Transverse colon (tissue), 4 donors: Measurements from ENCODE around the gene USP9Y. TPM values are rescaled to one million over a fixed set of nuclear protein-coding genes. Genes with fewer than 3 reads are reported as not detected.

Experiments
- DNase-seq: peaks from one replicate; pipeline ENCODE4 v3.0.0-alpha.2; 2019
- H3K27ac ChIP-seq, 4 donors: fragments of 200-600 bp; sonication (generic); 2 replicates each; pipeline ENCODE4 v1.5.1; 2016 to 2018; ENCODE audit warnings: inconsistent platforms in 4 of 4
- H3K27me3 ChIP-seq: fragments of 200-600 bp; sonication (generic); 2 replicates; pipeline ENCODE4 v1.5.1; 2017; ENCODE audit warnings: inconsistent platforms
- H3K36me3 ChIP-seq, 4 donors: fragments of 200-600 bp; sonication (generic); 2 replicates each; pipeline ENCODE4 v1.5.1; 2017 to 2019; ENCODE audit warnings: inconsistent platforms in 4 of 4
- H3K4me1 ChIP-seq, 4 donors: fragments of 200-600 bp; sonication (generic); 2 replicates each; pipeline ENCODE4 v1.5.1; 2017 to 2020; ENCODE audit warnings: inconsistent platforms in 4 of 4
- H3K4me3 ChIP-seq, 4 donors: fragments of 200-600 bp; sonication (generic); 1 replicate in 1 of 4; 2 replicates in 3 of 4; pipeline versions ENCODE4 v1.5.1 to v1.6.1; 2017 to 2019; ENCODE audit warnings: inconsistent platforms in 4 of 4
- H3K9me3 ChIP-seq, 2 donors: fragments of 200-600 bp; sonication (generic); 2 replicates each; pipeline ENCODE4 v1.5.1; 2017 to 2019; ENCODE audit warnings: inconsistent platforms in 2 of 2
- EP300 ChIP-seq: sonication (generic); formaldehyde crosslinking; IDR thresholded peaks from one replicate; pipeline ENCODE4 v1.6.1; 2017; ENCODE audit warnings: antibody characterized with exemption, low read depth
- POLR2A ChIP-seq: fragments of 450-650 bp; IDR thresholded peaks from one replicate; pipeline ENCODE4 v1.6.1; 2016; ENCODE audit warnings: antibody characterized with exemption, mild to moderate bottlenecking, moderate library complexity
- POLR2AphosphoS5 ChIP-seq, 3 donors: sonication (generic); formaldehyde crosslinking; IDR thresholded peaks; one replicate each; pipeline ENCODE4 v1.6.1; 2016; ENCODE audit warnings: antibody characterized with exemption in 3 of 3
- WGBS, 2 donors: methylation state at CpG; one replicate each; pipeline ENCODE4 v1.1.5; 2018; ENCODE audit warnings: low coverage in 1 of 2; 5-methylcytosine and 5-hydroxymethylcytosine counted together
- in situ Hi-C, 4 donors: fragments of 200-750 bp; cut with MboI; loops; one replicate each; pipeline versions ENCODE4 v1.15.0 to v1.15.1; 2017; ENCODE audit warnings: low sequenced_read_pairs in 3 of 4, low pct_ligation_motif_present in 1 of 4, low pct_unique_long_range_greater_than_20kb in 1 of 4
- intact Hi-C: fragments of 100-400 bp; cut with DNase I; formaldehyde crosslinking; loops from one replicate; pipeline ENCODE4 v1.15.1; 2023; ENCODE audit warnings: low total_unique reads
- total RNA-seq, 4 donors: library from RNA; depleted of rRNA; stranded (reverse); fragments of >200 nt; gene quantifications; one replicate each; pipeline ENCODE4 v1.1.0, GENCODE V29; 2016
- TF ChIP-seq, protein P1 (sequence below), 5 experiments: fragments of 200-600 bp in 3 of 5; fragments of 450-650 bp in 2 of 5; sonication (generic) in 3 of 5; IDR thresholded peaks; 1 replicate in 2 of 5; 2 replicates in 3 of 5; pipeline ENCODE4 v1.5.1; 2016 to 2017; ENCODE audit warnings: antibody characterized with exemption in 5 of 5, inconsistent platforms in 3 of 5, mild to moderate bottlenecking in 2 of 5, moderate library complexity in 1 of 5

Gene USP9Y
- total RNA-seq, 4 donors from 2014 or later, result 11.7 to 12.3 TPM; not detected in 2

- TF ChIP-seq EP300 (no peak), POLR2A (no peak), POLR2AphosphoS5 (IDR thresholded peaks at IDR 0.05) (no peak)
- TF ChIP-seq, protein P1, sequence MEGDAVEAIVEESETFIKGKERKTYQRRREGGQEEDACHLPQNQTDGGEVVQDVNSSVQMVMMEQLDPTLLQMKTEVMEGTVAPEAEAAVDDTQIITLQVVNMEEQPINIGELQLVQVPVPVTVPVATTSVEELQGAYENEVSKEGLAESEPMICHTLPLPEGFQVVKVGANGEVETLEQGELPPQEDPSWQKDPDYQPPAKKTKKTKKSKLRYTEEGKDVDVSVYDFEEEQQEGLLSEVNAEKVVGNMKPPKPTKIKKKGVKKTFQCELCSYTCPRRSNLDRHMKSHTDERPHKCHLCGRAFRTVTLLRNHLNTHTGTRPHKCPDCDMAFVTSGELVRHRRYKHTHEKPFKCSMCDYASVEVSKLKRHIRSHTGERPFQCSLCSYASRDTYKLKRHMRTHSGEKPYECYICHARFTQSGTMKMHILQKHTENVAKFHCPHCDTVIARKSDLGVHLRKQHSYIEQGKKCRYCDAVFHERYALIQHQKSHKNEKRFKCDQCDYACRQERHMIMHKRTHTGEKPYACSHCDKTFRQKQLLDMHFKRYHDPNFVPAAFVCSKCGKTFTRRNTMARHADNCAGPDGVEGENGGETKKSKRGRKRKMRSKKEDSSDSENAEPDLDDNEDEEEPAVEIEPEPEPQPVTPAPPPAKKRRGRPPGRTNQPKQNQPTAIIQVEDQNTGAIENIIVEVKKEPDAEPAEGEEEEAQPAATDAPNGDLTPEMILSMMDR (IDR thresholded peaks at IDR 0.05), result no peak
- intact Hi-C loops, result no loop called here
- DNase-seq, result no peak
- in situ Hi-C loops, result no loop called here
- Histone ChIP-seq H3K36me3 (no peaks in the 10 kb centered on the region), H3K4me1 (no peaks in the 10 kb centered on the region), H3K27ac (no peak overlapping the region), H3K4me3 (no peak overlapping the region), H3K27me3 (no peaks in the 10 kb centered on the region), H3K9me3 (no peaks in the 10 kb centered on the region)
- 89% methylated on average over 1 of the region's 6 CpGs; no CpG with 5 or more reads in 1 of the 2 donors for WGBS, 2 donors
These were observed 14.3 kb downstream of the USP9Y start for GRCh38 chrY:12715376-12715775.

- no peaks in the 10 kb centered on the region for H3K27me3 ChIP-seq
- H3K4me3 ChIP-seq, result no peak overlapping the region
- in situ Hi-C loops (no loop called here), intact Hi-C loops (no loop called here)
- no peak for DNase-seq
- H3K9me3 ChIP-seq, result no peaks in the 10 kb centered on the region
- H3K27ac ChIP-seq, result no peak overlapping the region
- WGBS, 2 donors, result 80% methylated on average over 1 of the region's 2 CpGs; no CpG with 5 or more reads in 1 of the 2 donors
- H3K36me3 ChIP-seq, result no peaks in the 10 kb centered on the region
- no peaks in the 10 kb centered on the region for H3K4me1 ChIP-seq
- TF ChIP-seq POLR2A (no peak), EP300 (no peak), POLR2AphosphoS5 (IDR thresholded peaks at IDR 0.05) (no peak)
- TF ChIP-seq, protein P1 (IDR thresholded peaks at IDR 0.05), result no peak
These were observed 28.7 kb downstream of the USP9Y start for GRCh38 chrY:12729746-12730145.

GRCh38 chrY:12733625-12734024 is 32.6 kb downstream of the USP9Y start:
- Histone ChIP-seq H3K27me3 (no peaks in the 10 kb centered on the region), H3K36me3 (no peaks in the 10 kb centered on the region), H3K4me3 (no peak overlapping the region), H3K4me1 (no peaks in the 10 kb centered on the region), H3K9me3 (no peaks in the 10 kb centered on the region), H3K27ac (no peak overlapping the region)
- in situ Hi-C loops, result no loop called here
- intact Hi-C loops, result no loop called here
- 100% methylated on average over 1 of the region's 3 CpGs; no CpG with 5 or more reads in 1 of the 2 donors for WGBS, 2 donors
- DNase-seq, result no peak
- TF ChIP-seq, protein P1 (IDR thresholded peaks at IDR 0.05), result no peak
- TF ChIP-seq POLR2A, result no peak
- no peak for TF ChIP-seq EP300
- no peak for TF ChIP-seq POLR2AphosphoS5 (IDR thresholded peaks at IDR 0.05)

GRCh38 chrY:12734051-12734450 is 33.0 kb downstream of the USP9Y start:
- 100% methylated on average over 1 of the region's 2 CpGs; no CpG with 5 or more reads in 1 of the 2 donors for WGBS, 2 donors
- no peak overlapping the region for H3K4me3 ChIP-seq
- H3K4me1 ChIP-seq, result no peaks in the 10 kb centered on the region
- TF ChIP-seq, protein P1 (IDR thresholded peaks at IDR 0.05), result no peak
- TF ChIP-seq POLR2A (no peak), EP300 (no peak), POLR2AphosphoS5 (IDR thresholded peaks at IDR 0.05) (no peak)
- H3K36me3 ChIP-seq, result no peaks in the 10 kb centered on the region
- no peak overlapping the region for H3K27ac ChIP-seq
- in situ Hi-C loops (no loop called here), intact Hi-C loops (no loop called here)
- H3K27me3 ChIP-seq, result no peaks in the 10 kb centered on the region
- H3K9me3 ChIP-seq, result no peaks in the 10 kb centered on the region
- DNase-seq, result no peak
